ENCODE results near the gene DACT2. TPM values are rescaled to one million over a fixed set of nuclear protein-coding genes. Genes with fewer than 3 reads are reported as not detected.

The DACT2 gene
- total RNA-seq, 1 donor from 2014 or later = 17.4 TPM

GRCh38 chr6:168341280-168341900 lies 21.8 kb upstream of the DACT2 start:
- no peak for DNase-seq (ENCODE audit: extremely low spot score, unreplicated experiment)
- peaks cover 11% of the 10 kb centered on the region for H3K27me3 Mint-ChIP-seq
- H3K27ac Mint-ChIP-seq = no peak overlapping the region
- H3K4me3 Mint-ChIP-seq = no peak overlapping the region
- H3K9me3 Mint-ChIP-seq = no peaks in the 10 kb centered on the region
- H3K4me1 Mint-ChIP-seq (ENCODE audit: unreplicated experiment) = peaks cover 18% of the 10 kb centered on the region
- no peak for TF ChIP-seq CTCF (conservative IDR thresholded peaks at IDR 0.05)
- no peaks in the 10 kb centered on the region for H3K36me3 Mint-ChIP-seq

- peaks cover 18% of the 10 kb centered on the region for H3K4me1 Mint-ChIP-seq (ENCODE audit: unreplicated experiment)
- no peak for DNase-seq (ENCODE audit: extremely low spot score, unreplicated experiment)
- H3K36me3 Mint-ChIP-seq = no peaks in the 10 kb centered on the region
- peaks cover 11% of the 10 kb centered on the region for H3K27me3 Mint-ChIP-seq
- H3K4me3 Mint-ChIP-seq = no peak overlapping the region
- H3K27ac Mint-ChIP-seq = no peak overlapping the region
- H3K9me3 Mint-ChIP-seq = no peaks in the 10 kb centered on the region
- no peak for TF ChIP-seq CTCF (conservative IDR thresholded peaks at IDR 0.05)
These were observed 21.2 kb upstream of the DACT2 start for GRCh38 chr6:168340819-168341218.

- DNase-seq (ENCODE audit: extremely low spot score, unreplicated experiment) = no peak
- H3K4me1 Mint-ChIP-seq (ENCODE audit: unreplicated experiment) = peaks cover 12% of the 10 kb centered on the region
These were observed 19.2 kb upstream of the DACT2 start for GRCh38 chr6:168338777-168339176.

GRCh38 chr6:168336967-168337366 lies 17.4 kb upstream of the DACT2 start:
- no peaks in the 10 kb centered on the region for H3K9me3 Mint-ChIP-seq
- no peak for DNase-seq (ENCODE audit: extremely low spot score, unreplicated experiment)
- peaks cover 5% of the 10 kb centered on the region for H3K27me3 Mint-ChIP-seq
- H3K4me1 Mint-ChIP-seq (ENCODE audit: unreplicated experiment) = peaks cover 10% of the 10 kb centered on the region
- no peak overlapping the region for H3K4me3 Mint-ChIP-seq
- H3K36me3 Mint-ChIP-seq = no peaks in the 10 kb centered on the region
- TF ChIP-seq CTCF (conservative IDR thresholded peaks at IDR 0.05) = no peak
- no peak overlapping the region for H3K27ac Mint-ChIP-seq

More at GRCh38 chr6:168338777-168339176, 19.2 kb upstream of the DACT2 start:
- H3K36me3 Mint-ChIP-seq = no peaks in the 10 kb centered on the region
- H3K27ac Mint-ChIP-seq = no peak overlapping the region
- H3K4me3 Mint-ChIP-seq = no peak overlapping the region
- peaks cover 5% of the 10 kb centered on the region for H3K27me3 Mint-ChIP-seq
- no peak for TF ChIP-seq CTCF (conservative IDR thresholded peaks at IDR 0.05)
- H3K9me3 Mint-ChIP-seq = no peaks in the 10 kb centered on the region

GRCh38 chr6:168333989-168334388 lies 14.4 kb upstream of the DACT2 start:
- H3K9me3 Mint-ChIP-seq = no peaks in the 10 kb centered on the region
- TF ChIP-seq CTCF (conservative IDR thresholded peaks at IDR 0.05) = no peak
- no peaks in the 10 kb centered on the region for H3K36me3 Mint-ChIP-seq
- peak overlapping the region; percentile 48 for H3K27ac Mint-ChIP-seq
- peaks cover 15% of the 10 kb centered on the region for H3K4me1 Mint-ChIP-seq (ENCODE audit: unreplicated experiment)
- no peak for DNase-seq (ENCODE audit: extremely low spot score, unreplicated experiment)
- peaks cover 9% of the 10 kb centered on the region for H3K27me3 Mint-ChIP-seq
- H3K4me3 Mint-ChIP-seq = peak overlapping the region; percentile 48

Data from type B pancreatic cell (in vitro differentiated cells).